ENCODE results near the gene DIAPH3. TPM values are rescaled to one million over a fixed set of nuclear protein-coding genes. Genes with fewer than 3 reads are reported as not detected.

DIAPH3 gene
- total and polyA plus RNA-seq, 2 experiments from 2014 or later: 2.9 to 5.2 TPM

- H3K36me3 ChIP-seq: no peaks in the 10 kb centered on the region
- H3K27ac ChIP-seq: no peak overlapping the region
- no peaks in the 10 kb centered on the region for H3K9me3 ChIP-seq (ENCODE audit: low read depth)
- no peaks in the 10 kb centered on the region for H3K4me1 ChIP-seq (ENCODE audit: low read depth)
- peak in 1 of 2 donors; percentile 87 for DNase-seq (ENCODE audit: low read depth in 1 of 2, low spot score in 1 of 2)
- H3K27me3 ChIP-seq: no peaks in the 10 kb centered on the region
- no peak for TF ChIP-seq CTCF (IDR thresholded peaks at IDR 0.05; ENCODE audit: low read depth, low read length)
- no peak overlapping the region for H3K4me3 ChIP-seq
Observed at GRCh38 chr13:59776924-59777690, 386.6 kb downstream of the DIAPH3 start.

GRCh38 chr13:59774491-59774971, 389.2 kb downstream of the DIAPH3 start:
- H3K9me3 ChIP-seq (ENCODE audit: low read depth): no peaks in the 10 kb centered on the region
- H3K36me3 ChIP-seq: no peaks in the 10 kb centered on the region
- no peak overlapping the region for H3K27ac ChIP-seq
- H3K27me3 ChIP-seq: no peaks in the 10 kb centered on the region
- H3K4me3 ChIP-seq: no peak overlapping the region
- no peaks in the 10 kb centered on the region for H3K4me1 ChIP-seq (ENCODE audit: low read depth)
- DNase-seq (ENCODE audit: low read depth in 1 of 2, low spot score in 1 of 2): peak in 1 of 2 donors; percentile 59
- no peak for TF ChIP-seq CTCF (IDR thresholded peaks at IDR 0.05; ENCODE audit: low read depth, low read length)

- Histone ChIP-seq H3K27me3 (no peaks in the 10 kb centered on the region), H3K36me3 (no peaks in the 10 kb centered on the region), H3K4me1 (ENCODE audit: low read depth) (no peaks in the 10 kb centered on the region), H3K4me3 (no peak overlapping the region), H3K9me3 (ENCODE audit: low read depth) (no peaks in the 10 kb centered on the region), H3K27ac (no peak overlapping the region)
- DNase-seq (ENCODE audit: low read depth in 1 of 2, low spot score in 1 of 2): peak; percentile 38 to 53
- peak; percentile 70 for TF ChIP-seq CTCF (IDR thresholded peaks at IDR 0.05; ENCODE audit: low read depth, low read length)
Observed at GRCh38 chr13:59771272-59771671, 392.5 kb downstream of the DIAPH3 start.

GRCh38 chr13:59770451-59770850, 393.3 kb downstream of the DIAPH3 start:
- Histone ChIP-seq H3K9me3 (ENCODE audit: low read depth) (no peaks in the 10 kb centered on the region), H3K27me3 (no peaks in the 10 kb centered on the region), H3K4me3 (no peak overlapping the region), H3K36me3 (no peaks in the 10 kb centered on the region), H3K27ac (no peak overlapping the region), H3K4me1 (ENCODE audit: low read depth) (no peaks in the 10 kb centered on the region)
- TF ChIP-seq CTCF (IDR thresholded peaks at IDR 0.05; ENCODE audit: low read depth, low read length): no peak
- no peak for DNase-seq (ENCODE audit: low read depth in 1 of 2, low spot score in 1 of 2)

GRCh38 chr13:59766236-59766635, 397.5 kb downstream of the DIAPH3 start:
- no peak overlapping the region for H3K27ac ChIP-seq
- H3K27me3 ChIP-seq: no peaks in the 10 kb centered on the region
- no peaks in the 10 kb centered on the region for H3K9me3 ChIP-seq (ENCODE audit: low read depth)
- no peak for DNase-seq (ENCODE audit: low read depth in 1 of 2, low spot score in 1 of 2)
- H3K4me3 ChIP-seq: no peak overlapping the region
- no peak for TF ChIP-seq CTCF (IDR thresholded peaks at IDR 0.05; ENCODE audit: low read depth, low read length)
- no peaks in the 10 kb centered on the region for H3K36me3 ChIP-seq
- no peaks in the 10 kb centered on the region for H3K4me1 ChIP-seq (ENCODE audit: low read depth)

All from cardiac muscle cell (in vitro differentiated cells and primary cell).